Endodermal cell (in vitro differentiated cells): ENCODE measurements around the gene BCL11A. TPM values are rescaled to one million over a fixed set of nuclear protein-coding genes. Genes with fewer than 3 reads are reported as not detected.

ENCODE experiments used
- DNase-seq: peaks from one replicate; pipeline ENCODE4 v3.0.0-alpha.2; 2017
- H3K27ac ChIP-seq: 2 replicates; pipeline ENCODE4 v1.5.1; 2013; ENCODE audit warnings: mild to moderate bottlenecking, low read depth, low read length, moderate library complexity
- H3K27me3 ChIP-seq: 2 replicates; pipeline ENCODE4 v1.6.1; 2013; ENCODE audit warnings: mild to moderate bottlenecking, low read length, moderate library complexity; ENCODE audit not compliant: insufficient read depth, control insufficient read depth, poor library complexity, severe bottlenecking
- H3K36me3 ChIP-seq: 2 replicates; pipeline ENCODE4 v1.7.0; 2013; ENCODE audit warnings: mild to moderate bottlenecking, low read length, moderate library complexity; ENCODE audit not compliant: control insufficient read depth, insufficient read depth
- H3K4me1 ChIP-seq: one replicate; pipeline ENCODE4 v1.7.0; 2013; ENCODE audit warnings: low read length; ENCODE audit not compliant: control insufficient read depth, insufficient read depth
- H3K4me3 ChIP-seq: 2 replicates; pipeline ENCODE4 v1.5.1; 2013; ENCODE audit warnings: mild to moderate bottlenecking, low read length, moderate library complexity
- H3K9ac ChIP-seq: 2 replicates; pipeline ENCODE4 v1.6.1; 2013; ENCODE audit warnings: mild to moderate bottlenecking, low read length, moderate library complexity; ENCODE audit not compliant: poor library complexity, severe bottlenecking; ENCODE audit errors: extremely low read depth
- H3K9me3 ChIP-seq: 2 replicates; pipeline ENCODE4 v1.6.1; 2013; ENCODE audit warnings: mild to moderate bottlenecking, low read length, moderate library complexity; ENCODE audit not compliant: control insufficient read depth
- H3K27ac Mint-ChIP-seq: 2 replicates; pipeline ENCODE4 v1.8.0; 2020; ENCODE audit warnings: mixed read lengths
- H3K27me3 Mint-ChIP-seq: 2 replicates; pipeline ENCODE4 v1.8.0; 2021; ENCODE audit warnings: mild to moderate bottlenecking, mixed read lengths; ENCODE audit not compliant: insufficient read depth
- H3K36me3 Mint-ChIP-seq: 2 replicates; pipeline ENCODE4 v1.8.0; 2020; ENCODE audit warnings: low read depth, mixed read lengths
- H3K4me1 Mint-ChIP-seq: 2 replicates; pipeline ENCODE4 v1.8.0; 2020; ENCODE audit warnings: mixed read lengths
- H3K4me3 Mint-ChIP-seq: 2 replicates; pipeline ENCODE4 v1.8.0; 2020; ENCODE audit warnings: mild to moderate bottlenecking, moderate library complexity, mixed read lengths
- H3K9me3 Mint-ChIP-seq: 2 replicates; pipeline ENCODE4 v1.8.0; 2020; ENCODE audit warnings: mild to moderate bottlenecking, mixed read lengths
- WGBS, 2 experiments: methylation state at CpG; one replicate each; pipeline versions ENCODE4 v1.1.5 to v1.1.7; 2013; ENCODE audit warnings: missing lambda C conversion rate in 2 of 2, mixed read lengths in 1 of 2; ENCODE audit not compliant: insufficient coverage in 1 of 2, insufficient read length in 1 of 2; 5-methylcytosine and 5-hydroxymethylcytosine counted together
- total RNA-seq, 2 donors: library from RNA; stranded (reverse); fragmentation: NEBNext Ultra II Directional in 1 of 2; extraction: Animal tissue kit (Norgen Biotek cat#: 25700) in 1 of 2; gene quantifications; 2 replicates in 1 of 2; 3 replicates in 1 of 2; pipeline ENCODE4 v1.2.1, GENCODE V29; 2021
- TF ChIP-seq, protein P1 (sequence below): fragments of 200-600 bp; sonication (generic); conservative IDR thresholded peaks from 2 replicates; pipeline ENCODE4 v1.5.0; 2021; ENCODE audit warnings: antibody characterized with exemption, mild to moderate bottlenecking

BCL11A gene
- total RNA-seq, 2 donors from 2014 or later = 14.7 to 16.3 TPM

GRCh38 chr2:60533101-60534051 lies 20.1 kb downstream of the BCL11A start:
- H3K4me1 Mint-ChIP-seq = peaks cover 89% of the 10 kb centered on the region
- Histone ChIP-seq H3K36me3 (no peaks in the 10 kb centered on the region), H3K4me3 (peak overlapping the region; percentile 61), H3K9ac (no peak overlapping the region), H3K9me3 (no peaks in the 10 kb centered on the region), H3K27ac (no peak overlapping the region), H3K27me3 (no peaks in the 10 kb centered on the region), H3K4me1 (peaks cover 50% of the 10 kb centered on the region)
- no peak overlapping the region for H3K27ac Mint-ChIP-seq
- no peaks in the 10 kb centered on the region for H3K36me3 Mint-ChIP-seq
- DNase-seq = no peak
- no peaks in the 10 kb centered on the region for H3K27me3 Mint-ChIP-seq
- H3K4me3 Mint-ChIP-seq = peak overlapping the region; percentile 2
- WGBS, 2 experiments = 54 to 56% methylated on average over 8 to 13 of the region's 13 CpGs
- TF ChIP-seq, protein P1, sequence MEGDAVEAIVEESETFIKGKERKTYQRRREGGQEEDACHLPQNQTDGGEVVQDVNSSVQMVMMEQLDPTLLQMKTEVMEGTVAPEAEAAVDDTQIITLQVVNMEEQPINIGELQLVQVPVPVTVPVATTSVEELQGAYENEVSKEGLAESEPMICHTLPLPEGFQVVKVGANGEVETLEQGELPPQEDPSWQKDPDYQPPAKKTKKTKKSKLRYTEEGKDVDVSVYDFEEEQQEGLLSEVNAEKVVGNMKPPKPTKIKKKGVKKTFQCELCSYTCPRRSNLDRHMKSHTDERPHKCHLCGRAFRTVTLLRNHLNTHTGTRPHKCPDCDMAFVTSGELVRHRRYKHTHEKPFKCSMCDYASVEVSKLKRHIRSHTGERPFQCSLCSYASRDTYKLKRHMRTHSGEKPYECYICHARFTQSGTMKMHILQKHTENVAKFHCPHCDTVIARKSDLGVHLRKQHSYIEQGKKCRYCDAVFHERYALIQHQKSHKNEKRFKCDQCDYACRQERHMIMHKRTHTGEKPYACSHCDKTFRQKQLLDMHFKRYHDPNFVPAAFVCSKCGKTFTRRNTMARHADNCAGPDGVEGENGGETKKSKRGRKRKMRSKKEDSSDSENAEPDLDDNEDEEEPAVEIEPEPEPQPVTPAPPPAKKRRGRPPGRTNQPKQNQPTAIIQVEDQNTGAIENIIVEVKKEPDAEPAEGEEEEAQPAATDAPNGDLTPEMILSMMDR = no peak
- H3K9me3 Mint-ChIP-seq = no peaks in the 10 kb centered on the region

DNA sequence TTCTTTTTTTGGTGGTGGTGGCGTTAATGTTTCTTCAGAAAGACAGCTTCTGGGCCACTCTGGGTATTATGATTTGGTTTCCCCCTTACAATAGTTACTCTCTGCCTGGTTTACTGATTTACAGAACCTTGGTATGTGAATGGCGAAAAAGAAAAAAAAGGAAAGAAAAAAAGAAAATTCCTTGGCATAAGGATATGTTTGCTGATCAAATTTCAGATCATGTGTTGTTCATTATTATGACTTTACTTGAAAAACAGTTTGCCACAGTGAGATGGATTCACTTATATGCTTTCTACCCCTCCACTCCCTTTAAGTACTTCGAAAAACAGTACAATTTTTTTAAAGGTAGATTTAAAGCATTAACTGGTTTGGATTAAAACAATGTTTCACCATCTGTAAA lies 21.0 kb downstream of the BCL11A start:
- Mint-ChIP-seq H3K9me3 (no peaks in the 10 kb centered on the region), H3K27ac (no peak overlapping the region), H3K27me3 (no peaks in the 10 kb centered on the region), H3K36me3 (no peaks in the 10 kb centered on the region), H3K4me1 (peaks cover 86% of the 10 kb centered on the region), H3K4me3 (peak overlapping the region; percentile 42)
- H3K9me3 ChIP-seq = no peaks in the 10 kb centered on the region
- H3K4me3 ChIP-seq = peak overlapping the region; percentile 56
- H3K9ac ChIP-seq = no peak overlapping the region
- no peaks in the 10 kb centered on the region for H3K27me3 ChIP-seq
- peaks cover 50% of the 10 kb centered on the region for H3K4me1 ChIP-seq
- H3K27ac ChIP-seq = no peak overlapping the region
- no peaks in the 10 kb centered on the region for H3K36me3 ChIP-seq
- TF ChIP-seq, protein P1 = no peak
- WGBS, 2 experiments = 75 to 85% methylated on average over 1 to 2 of the region's 3 CpGs
- no peak for DNase-seq

GRCh38 chr2:60531701-60532133 lies 21.7 kb downstream of the BCL11A start:
- Mint-ChIP-seq H3K4me3 (peak overlapping the region; percentile 42), H3K27me3 (no peaks in the 10 kb centered on the region), H3K9me3 (no peaks in the 10 kb centered on the region), H3K4me1 (peaks cover 83% of the 10 kb centered on the region), H3K36me3 (no peaks in the 10 kb centered on the region), H3K27ac (peak overlapping the region; percentile 86)
- Histone ChIP-seq H3K27ac (peak overlapping the region; percentile 87), H3K4me3 (peak overlapping the region; percentile 56), H3K27me3 (no peaks in the 10 kb centered on the region), H3K4me1 (peaks cover 50% of the 10 kb centered on the region), H3K9ac (peak overlapping the region; percentile 24), H3K36me3 (no peaks in the 10 kb centered on the region), H3K9me3 (no peaks in the 10 kb centered on the region)
- TF ChIP-seq, protein P1 = no peak
- peak; percentile 80 for DNase-seq
- WGBS, 2 experiments = 29 to 35% methylated on average over 5 to 12 of the region's 12 CpGs
